HG03097 (cell line): Measurements from ENCODE around the gene SLC22A4.

ENCODE experiments used
- ATAC-seq: cut with Tn5 transposase; IDR thresholded peaks from one replicate; pipeline ENCODE4 v1.9.1; 2021; ENCODE audit not compliant: unreplicated experiment, low FRiP score

The SLC22A4 gene

GRCh38 chr5:132273631-132274030, 20.6 kb upstream of the SLC22A4 start:
- ATAC-seq, result no peak

- ATAC-seq, result no peak
Observed at GRCh38 chr5:132274050-132274792, 20.0 kb upstream of the SLC22A4 start.

- ATAC-seq, result no peak
Observed at GRCh38 chr5:132275367-132276220, 18.6 kb upstream of the SLC22A4 start.

- no peak for ATAC-seq
Observed at GRCh38 chr5:132277256-132277655, 16.9 kb upstream of the SLC22A4 start.

GRCh38 chr5:132277971-132278853, 16.0 kb upstream of the SLC22A4 start:
- ATAC-seq, result no peak

GRCh38 chr5:132279801-132280200, 14.4 kb upstream of the SLC22A4 start:
- no peak for ATAC-seq

GRCh38 chr5:132280371-132281240, 13.6 kb upstream of the SLC22A4 start:
- no peak for ATAC-seq

- ATAC-seq, result no peak
Observed at GRCh38 chr5:132281856-132282614, 12.2 kb upstream of the SLC22A4 start.

- ATAC-seq, result no peak
Observed at GRCh38 chr5:132283423-132284043, 10.7 kb upstream of the SLC22A4 start.

GRCh38 chr5:132289097-132289496, 5.1 kb upstream of the SLC22A4 start:
- ATAC-seq, result no peak

DNA sequence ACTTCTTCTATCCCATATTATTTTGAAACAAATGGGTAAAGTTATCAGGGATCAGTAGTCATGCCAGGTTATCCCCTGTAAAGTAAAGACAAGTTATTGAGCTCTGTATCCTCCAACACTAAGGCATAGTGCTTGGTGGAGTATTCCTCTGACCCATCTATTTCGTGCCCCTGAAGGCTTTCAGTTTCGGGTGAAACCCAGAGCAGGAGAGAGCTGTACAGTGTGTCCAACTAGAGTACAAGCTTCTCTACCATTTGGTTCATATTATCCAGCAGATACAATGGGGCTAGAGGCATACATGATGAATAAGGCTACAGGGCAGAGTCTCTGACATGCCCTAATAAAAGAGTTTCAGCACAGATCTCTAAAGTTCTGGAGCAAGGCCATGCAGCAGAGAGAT, 3.2 kb upstream of the SLC22A4 start:
- no peak for ATAC-seq

DNA sequence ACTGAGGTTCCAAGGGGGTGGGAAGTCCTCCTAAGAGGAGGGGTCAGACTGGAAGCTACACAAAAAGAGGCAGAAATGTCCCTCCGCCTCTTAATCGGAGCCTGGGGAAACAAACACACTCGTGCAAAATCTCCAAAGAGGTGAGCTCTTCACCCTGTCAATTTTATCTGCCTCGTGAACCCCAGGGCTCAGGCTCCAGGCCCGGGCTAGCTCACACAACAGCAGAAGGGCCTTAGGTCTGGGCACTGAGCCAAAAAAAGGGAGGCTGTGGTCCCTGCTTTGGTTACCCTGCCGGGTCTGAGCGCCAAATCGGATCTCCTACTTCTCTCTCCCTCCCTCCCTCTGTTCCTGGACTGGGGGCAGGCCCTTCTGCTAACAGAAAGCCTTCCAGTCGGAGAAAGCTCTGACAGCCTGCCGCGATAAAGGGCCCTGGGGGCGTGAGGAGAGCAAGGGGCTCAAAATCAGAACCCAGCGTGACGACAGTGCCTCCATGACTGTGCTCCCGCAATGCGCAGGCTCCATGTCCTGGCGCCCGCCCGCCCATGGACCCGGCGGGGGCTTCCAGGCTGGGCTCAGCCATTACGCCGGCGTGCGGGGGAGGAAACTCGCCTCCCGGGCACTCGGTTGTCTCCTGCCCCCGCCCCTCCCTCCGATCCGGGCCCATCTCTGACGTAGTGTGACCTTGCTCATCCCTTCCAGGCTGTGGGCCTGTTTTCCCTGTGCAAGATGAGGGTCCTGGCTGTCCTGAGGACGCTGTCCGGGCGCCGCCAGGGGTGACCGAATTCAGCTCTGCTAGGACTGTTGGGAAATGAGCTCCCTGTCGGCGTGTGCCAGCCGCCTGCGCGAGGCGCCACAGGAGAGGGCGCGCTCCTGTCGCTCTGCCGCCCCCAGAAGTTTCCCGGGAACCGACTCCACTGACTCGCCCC, 865 bp upstream of the SLC22A4 start:
- ATAC-seq, result peak; percentile 32

DNA sequence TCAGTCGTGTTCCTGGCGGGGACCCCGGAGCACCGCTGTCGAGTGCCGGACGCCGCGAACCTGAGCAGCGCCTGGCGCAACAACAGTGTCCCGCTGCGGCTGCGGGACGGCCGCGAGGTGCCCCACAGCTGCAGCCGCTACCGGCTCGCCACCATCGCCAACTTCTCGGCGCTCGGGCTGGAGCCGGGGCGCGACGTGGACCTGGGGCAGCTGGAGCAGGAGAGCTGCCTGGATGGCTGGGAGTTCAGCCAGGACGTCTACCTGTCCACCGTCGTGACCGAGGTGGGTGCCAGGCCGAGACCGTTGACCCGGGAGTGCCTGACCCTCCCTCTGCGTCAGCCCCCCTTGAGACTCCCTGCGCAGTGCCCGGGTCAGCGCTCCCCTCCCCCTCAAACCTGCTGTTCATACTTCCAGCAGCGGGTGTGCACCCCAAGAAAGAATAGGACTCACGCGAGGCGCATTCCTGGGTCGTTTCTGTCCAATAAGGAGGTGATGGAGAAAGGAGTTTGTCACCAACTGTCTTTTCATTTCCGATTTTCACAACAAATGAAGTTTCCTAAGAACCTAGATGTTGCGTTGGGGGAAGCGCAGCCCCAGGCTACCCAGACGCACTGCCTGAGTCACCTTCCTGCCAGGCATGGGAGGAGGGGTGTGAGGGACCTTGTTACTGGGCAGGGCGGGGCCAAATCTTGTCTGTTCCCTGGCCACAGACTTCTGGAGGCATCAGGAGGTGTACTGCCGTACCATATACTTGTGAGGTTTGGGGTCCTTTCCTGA, 722 bp downstream of the SLC22A4 start:
- ATAC-seq, result peak; percentile 9

DNA sequence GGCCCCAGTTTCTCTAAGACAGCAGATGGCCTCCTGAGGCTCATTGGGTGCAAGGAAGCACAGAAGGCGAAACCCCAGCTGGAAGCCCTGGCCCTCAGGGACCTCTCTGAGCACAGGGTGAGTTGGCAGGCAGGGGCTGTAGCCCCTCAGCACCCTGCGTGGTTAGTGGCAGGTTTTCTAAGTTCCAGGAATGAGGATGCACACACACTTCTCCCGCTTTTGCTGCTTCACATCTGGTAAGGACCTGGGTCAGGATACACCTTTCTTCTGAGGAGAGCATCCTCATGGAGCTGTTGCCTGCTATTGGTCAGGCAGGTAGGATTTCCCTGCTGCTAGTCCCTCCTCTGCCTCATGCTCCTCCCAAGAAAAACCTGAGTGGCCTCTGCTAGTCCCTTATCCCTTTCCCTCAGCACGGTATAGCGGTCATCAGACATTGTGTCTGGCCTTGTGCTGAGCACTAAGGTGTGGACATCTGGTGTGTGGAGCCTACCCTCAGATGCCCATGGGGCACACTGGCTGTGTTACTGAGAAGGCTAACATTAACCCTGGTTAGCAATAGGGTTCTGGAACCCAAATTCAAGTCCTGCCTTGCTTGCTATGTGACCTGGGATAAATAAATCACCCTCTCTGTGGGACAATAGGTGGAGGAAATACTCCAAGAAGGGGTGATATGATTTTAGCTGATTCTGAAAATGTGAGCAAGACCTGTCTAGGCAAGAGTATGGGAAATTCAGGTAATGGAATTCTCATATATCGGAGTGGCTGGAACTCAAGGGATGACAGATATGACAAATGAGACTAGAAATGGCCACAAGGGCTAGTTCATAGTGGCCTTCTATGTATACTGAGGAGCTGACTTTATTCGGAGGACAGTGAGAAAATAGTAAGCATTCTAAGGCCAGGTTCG, 1.6 kb downstream of the SLC22A4 start:
- no peak for ATAC-seq

DNA sequence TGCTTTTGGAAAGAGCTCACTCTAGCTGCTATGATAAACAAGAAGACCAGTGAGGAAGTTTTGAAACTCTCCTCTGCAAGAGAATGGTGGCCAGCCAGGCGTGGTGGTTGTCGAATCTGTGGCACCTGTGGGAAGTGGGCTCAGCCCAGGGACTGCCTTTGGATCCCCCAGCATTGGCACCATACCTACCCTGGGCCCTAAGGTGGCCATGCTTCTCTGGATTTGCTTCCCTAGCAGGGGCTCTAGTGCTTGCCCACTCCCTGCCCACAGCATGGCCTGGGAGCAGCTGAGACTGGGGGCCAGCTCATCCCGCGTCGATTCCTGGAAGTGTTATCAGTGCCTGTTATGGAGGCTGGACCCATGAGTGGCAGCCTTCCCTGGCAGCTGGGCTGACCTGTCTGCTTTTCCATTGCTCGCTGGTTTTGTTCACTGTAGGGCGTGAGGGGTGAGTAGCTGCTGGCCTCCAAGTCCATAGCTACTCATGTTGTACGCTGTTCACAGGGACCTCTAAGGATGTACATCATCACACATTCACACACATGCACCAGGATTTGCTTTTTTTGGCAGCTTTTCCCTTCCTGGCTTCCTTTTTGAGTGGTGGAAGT, 2.3 kb downstream of the SLC22A4 start:
- no peak for ATAC-seq
